Hepatic stellate cell (primary cell): Measurements from ENCODE around the gene KCNA5.

Experiments
- DNase-seq: peaks from one replicate; pipeline ENCODE4 v3.0.0; 2011; ENCODE audit warnings: low spot score

KCNA5 gene

DNA sequence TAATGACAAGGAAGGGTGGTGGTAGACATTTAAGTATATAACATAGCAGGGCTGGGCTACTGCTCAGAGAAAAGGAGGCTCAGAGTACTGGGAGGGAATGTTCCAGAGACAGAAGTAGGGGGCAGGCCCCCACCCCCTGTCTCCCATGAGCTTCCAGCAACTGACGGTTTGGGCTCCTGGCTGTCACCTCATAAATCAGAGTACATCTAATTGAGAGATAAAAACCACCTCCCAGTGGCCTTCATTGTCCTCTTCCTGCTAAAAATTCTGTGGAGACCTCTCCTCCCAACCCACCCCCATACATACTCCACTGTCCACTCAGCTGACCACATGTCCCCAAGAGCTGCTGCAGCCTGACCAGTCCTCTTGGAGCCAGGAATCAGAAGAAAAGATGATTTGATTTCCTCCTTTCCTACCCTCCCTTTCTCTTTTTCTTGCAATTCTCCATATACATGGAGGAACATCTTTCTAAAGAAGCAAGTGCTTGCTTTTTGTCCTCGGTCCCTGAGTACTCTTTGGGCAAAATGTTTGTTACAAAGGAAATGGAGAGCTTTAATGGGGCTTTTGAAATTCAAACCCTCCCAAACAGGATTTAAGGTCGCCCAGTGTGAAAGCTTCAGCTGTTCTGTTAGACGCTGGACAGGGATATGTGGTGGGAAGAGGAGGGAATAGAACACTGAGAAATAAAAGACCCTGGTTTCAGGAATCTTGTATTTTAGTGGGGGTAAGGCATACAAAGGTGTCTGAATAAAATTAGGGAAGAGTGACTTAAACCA, 16.4 kb upstream of the KCNA5 start:
- no peak for DNase-seq

- no peak for DNase-seq
Measured at GRCh38 chr12:5030066-5030465, 13.6 kb upstream of the KCNA5 start.

DNA sequence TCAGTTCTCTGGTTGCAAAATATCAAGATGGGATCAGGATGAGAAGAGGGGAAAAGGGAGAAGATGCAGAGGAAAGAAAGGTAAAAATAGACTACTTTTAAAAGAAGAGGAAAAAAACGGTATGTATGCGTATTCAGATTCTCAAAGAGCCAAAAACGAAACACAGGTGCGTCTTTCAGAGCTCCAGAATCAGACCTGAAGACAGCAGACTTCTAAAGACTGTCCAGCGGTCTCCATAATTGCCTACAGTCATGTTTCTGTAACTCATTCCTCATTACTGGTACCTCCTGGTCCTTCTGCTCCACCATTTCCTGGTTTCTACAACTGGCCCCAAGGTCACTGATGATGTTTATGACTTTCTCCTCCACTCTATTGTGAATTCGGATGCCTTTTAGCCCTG, 12.4 kb upstream of the KCNA5 start:
- DNase-seq, result no peak

GRCh38 chr12:5031958-5032357, 11.7 kb upstream of the KCNA5 start:
- no peak for DNase-seq

DNA sequence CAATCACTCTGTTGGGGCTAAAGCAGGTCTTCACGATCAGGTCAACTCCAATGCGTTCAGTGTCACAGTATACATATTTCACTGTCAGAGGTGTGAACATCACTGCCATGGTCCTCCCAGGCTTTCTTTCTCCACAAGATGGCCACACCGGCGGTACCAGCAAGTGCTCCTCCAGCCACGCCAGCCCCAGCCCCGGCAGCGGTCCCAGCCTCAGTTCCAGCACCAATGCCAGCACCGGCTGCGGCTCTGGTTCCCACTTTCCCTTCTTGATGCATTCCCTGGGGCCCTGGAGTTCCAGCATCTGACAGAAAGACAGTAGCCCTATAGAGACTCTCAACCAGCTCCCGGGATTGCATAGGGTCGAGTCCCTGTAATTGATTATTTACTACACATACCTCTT, 10.9 kb upstream of the KCNA5 start:
- no peak for DNase-seq

DNA sequence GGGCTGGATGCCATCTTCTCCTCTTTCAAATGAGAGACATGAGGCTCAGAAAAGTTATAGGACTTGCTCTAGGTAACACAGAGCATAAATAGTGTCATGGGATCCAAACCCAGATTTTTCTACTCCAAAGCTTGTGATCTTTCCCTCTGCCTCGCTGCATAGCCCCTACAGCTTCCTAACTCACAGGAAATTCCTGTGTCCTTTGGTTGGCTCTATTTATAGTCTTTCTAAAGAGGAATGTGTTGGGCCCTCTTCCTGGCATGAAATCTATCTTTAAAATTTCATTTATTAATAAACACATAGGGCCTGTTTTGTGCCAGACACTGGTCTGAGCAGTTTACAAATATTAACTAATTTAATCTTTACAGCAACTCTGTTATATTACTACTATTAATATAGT, 9.8 kb upstream of the KCNA5 start:
- DNase-seq, result peak; percentile 67

DNA sequence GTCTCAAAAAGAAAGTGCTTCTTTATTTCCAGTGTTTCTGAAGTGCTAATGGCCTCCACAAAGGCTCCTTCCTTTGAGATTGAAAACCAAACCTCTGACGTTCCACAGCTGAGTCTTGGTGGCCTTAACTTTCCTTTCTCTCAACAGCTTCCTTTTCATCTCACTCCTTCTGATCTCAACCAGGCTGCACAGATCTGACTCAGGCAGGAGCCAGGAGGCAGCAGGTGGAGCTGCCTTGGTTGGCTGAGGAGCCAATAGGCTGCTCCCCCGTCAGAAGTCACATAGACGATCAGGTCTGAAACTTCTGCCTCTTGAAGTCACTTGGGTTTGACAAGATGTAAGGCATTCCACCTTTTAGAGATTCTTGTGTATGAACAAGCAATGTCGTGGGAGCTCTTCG, 9.1 kb upstream of the KCNA5 start:
- no peak for DNase-seq

DNA sequence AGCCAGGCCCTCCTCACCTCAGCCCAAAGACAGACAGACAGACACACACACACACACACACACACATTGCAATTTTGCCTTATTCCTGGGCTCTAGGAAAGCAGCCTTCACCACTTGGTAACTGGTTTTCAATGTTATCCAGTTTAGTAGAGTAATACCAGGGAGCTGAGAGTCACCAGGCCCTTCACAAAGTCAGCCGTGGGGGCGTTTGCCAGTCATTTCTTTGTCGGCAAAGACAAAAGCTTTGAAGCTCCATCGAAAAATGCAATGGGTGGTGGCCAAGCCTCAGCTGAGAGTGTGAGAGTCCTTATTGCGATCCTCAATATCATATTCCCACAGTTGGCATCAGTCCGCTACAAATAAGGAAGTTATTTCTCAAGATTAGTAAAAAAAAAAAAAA, 8.1 kb upstream of the KCNA5 start:
- DNase-seq, result no peak

GRCh38 chr12:5036031-5036430, 7.6 kb upstream of the KCNA5 start:
- no peak for DNase-seq

GRCh38 chr12:5037795-5038357, 5.8 kb upstream of the KCNA5 start:
- no peak for DNase-seq

DNA sequence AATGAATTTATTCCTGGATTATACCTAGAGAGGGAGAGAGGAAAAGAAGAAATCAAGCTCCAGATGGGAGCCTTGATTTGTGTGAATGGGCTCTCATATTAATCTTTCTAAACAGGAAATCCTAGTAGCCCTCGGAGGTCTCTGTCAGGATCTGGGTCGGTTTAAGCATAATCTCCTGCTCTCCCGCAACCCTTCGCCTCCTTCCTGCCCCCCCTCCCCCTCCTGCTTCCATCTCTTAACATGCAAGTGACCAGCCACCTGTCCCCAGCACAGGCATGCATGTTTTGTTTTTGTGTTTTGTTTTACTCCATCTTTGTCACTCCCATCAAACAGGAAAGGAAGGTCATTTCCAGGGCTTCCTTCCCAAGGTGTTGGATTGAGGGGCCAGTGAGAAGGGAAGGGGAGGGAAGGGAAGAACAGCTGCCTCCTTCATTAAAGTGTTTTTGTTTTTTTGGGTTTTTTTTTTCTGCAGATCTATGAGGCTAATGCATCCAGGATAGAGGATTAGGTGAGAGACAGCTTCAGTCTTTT, 4.8 kb upstream of the KCNA5 start:
- DNase-seq, result no peak

- no peak for DNase-seq
Measured at GRCh38 chr12:5039815-5040214, 3.9 kb upstream of the KCNA5 start.

DNA sequence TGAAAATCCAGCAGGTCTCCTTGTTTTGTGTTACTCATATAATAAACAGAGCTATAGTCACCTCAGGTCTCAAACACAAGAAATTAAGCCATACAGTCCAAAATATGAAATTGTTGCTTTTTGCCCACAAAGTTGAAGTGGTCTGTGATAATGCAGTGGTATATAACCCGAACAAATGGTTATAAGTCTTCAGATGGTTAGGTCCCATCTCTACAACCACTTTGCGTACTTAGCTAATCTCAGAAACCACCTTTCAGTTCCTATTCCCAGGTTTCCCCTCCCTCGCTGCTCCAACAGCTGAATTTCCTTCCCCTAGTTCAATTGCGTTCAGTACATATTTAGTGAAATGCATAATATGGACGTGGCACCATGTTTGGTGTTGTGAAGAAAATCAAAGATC, 3.3 kb upstream of the KCNA5 start:
- no peak for DNase-seq

- no peak for DNase-seq
Measured at GRCh38 chr12:5044420-5045295, 979 bp downstream of the KCNA5 start.

DNA sequence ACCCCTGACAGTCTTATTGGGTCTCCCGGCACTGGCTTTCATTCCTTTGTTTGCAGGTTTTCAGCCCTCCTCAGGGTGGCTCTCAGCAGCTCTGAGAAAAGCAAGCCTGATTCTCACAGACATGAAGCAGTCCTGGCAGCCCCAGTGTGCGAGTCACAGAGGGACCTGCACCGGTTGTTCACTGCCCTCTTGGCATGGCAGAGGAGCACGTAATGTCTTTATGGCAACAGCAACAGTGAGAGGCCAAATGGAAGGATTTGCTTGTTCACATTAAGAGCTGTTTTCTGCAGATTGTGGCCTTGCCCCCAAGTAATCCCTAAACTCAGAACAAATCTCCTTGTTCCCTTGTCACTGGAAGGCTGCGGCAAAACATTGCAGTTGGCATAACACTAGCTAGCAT, 3.4 kb downstream of the KCNA5 start:
- no peak for DNase-seq

GRCh38 chr12:5047729-5048128, 4.0 kb downstream of the KCNA5 start:
- no peak for DNase-seq

DNA sequence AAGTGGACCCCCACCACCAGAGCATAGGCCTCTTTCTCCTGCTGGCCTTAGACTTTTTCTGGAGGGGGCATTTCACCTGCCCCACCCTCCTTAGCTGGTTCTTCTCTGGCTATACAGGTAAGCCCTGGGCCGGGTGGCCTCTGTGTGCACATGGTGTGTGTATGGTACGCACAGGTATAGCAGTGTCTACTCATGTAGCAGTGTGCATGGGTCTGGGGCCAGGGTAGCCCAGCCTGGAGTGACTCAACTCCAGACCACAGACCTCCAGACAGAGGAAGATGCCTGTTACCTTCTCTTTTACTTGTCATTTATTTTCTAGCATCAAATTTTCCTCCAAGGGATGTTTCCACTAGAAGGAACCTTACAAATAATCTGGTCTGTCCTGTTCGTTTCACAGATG, 6.9 kb downstream of the KCNA5 start:
- DNase-seq, result no peak

- no peak for DNase-seq
Measured at GRCh38 chr12:5051334-5051733, 7.7 kb downstream of the KCNA5 start.

- no peak for DNase-seq
Measured at GRCh38 chr12:5051913-5052312, 8.2 kb downstream of the KCNA5 start.

- DNase-seq, result no peak
Measured at GRCh38 chr12:5052348-5052747, 8.7 kb downstream of the KCNA5 start.

GRCh38 chr12:5059358-5059757, 15.7 kb downstream of the KCNA5 start:
- no peak for DNase-seq

- no peak for DNase-seq
Measured at GRCh38 chr12:5060958-5061357, 17.3 kb downstream of the KCNA5 start.

- DNase-seq, result no peak
Measured at GRCh38 chr12:5063149-5063548, 19.5 kb downstream of the KCNA5 start.
